HFF-Myc (cell line): ENCODE results near the gene ACMSD.
"Not testable (repeated sequence)": the region's sequence is repeated elsewhere in the genome, so short reads cannot be mapped to it uniquely, and the experiment has no call there.

Experiments used
- DNase-seq: peaks from one replicate; pipeline ENCODE4 v3.0.0-alpha.2; 2011; ENCODE audit warnings: low read depth; ENCODE audit errors: extremely low read depth
- H3K4me3 ChIP-seq: replicated peaks from 2 replicates; pipeline ENCODE4 v1.5.1; 2011; ENCODE audit warnings: low read depth, mild to moderate bottlenecking, control low read depth, low read length
- TF ChIP-seq, protein P1 (sequence below): IDR thresholded peaks from 2 replicates; pipeline ENCODE4 v1.5.1; 2012; ENCODE audit warnings: mild to moderate bottlenecking, low read depth, low read length, control low read depth; ENCODE audit errors: missing control alignments

The ACMSD gene

DNA sequence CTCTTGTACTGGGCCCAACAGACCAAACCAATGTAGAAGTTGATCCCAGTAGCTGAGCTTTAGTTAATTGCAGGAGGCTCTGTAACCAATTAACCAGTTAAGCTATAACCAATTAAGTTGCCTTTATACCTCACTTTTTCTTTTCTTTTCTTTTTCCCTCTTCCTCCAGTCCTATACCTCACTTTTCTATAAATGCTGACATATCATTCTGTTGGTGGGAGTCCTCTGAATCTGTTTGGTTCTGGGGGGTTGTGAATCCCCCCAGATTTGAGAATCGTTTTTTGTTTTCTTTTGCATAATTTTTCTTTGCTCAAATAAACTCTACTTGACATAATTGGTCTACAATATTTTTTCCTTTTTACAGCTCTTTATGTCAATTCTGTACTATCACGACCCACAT lies 38.1 kb upstream of the ACMSD start:
- DNase-seq, result no peak
- no peak overlapping the region for H3K4me3 ChIP-seq
- TF ChIP-seq, protein P1, sequence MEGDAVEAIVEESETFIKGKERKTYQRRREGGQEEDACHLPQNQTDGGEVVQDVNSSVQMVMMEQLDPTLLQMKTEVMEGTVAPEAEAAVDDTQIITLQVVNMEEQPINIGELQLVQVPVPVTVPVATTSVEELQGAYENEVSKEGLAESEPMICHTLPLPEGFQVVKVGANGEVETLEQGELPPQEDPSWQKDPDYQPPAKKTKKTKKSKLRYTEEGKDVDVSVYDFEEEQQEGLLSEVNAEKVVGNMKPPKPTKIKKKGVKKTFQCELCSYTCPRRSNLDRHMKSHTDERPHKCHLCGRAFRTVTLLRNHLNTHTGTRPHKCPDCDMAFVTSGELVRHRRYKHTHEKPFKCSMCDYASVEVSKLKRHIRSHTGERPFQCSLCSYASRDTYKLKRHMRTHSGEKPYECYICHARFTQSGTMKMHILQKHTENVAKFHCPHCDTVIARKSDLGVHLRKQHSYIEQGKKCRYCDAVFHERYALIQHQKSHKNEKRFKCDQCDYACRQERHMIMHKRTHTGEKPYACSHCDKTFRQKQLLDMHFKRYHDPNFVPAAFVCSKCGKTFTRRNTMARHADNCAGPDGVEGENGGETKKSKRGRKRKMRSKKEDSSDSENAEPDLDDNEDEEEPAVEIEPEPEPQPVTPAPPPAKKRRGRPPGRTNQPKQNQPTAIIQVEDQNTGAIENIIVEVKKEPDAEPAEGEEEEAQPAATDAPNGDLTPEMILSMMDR, result no peak

- not testable (repeated sequence) for H3K4me3 ChIP-seq, DNase-seq
Observed at GRCh38 chr2:134803609-134804405, 34.6 kb upstream of the ACMSD start.

DNA sequence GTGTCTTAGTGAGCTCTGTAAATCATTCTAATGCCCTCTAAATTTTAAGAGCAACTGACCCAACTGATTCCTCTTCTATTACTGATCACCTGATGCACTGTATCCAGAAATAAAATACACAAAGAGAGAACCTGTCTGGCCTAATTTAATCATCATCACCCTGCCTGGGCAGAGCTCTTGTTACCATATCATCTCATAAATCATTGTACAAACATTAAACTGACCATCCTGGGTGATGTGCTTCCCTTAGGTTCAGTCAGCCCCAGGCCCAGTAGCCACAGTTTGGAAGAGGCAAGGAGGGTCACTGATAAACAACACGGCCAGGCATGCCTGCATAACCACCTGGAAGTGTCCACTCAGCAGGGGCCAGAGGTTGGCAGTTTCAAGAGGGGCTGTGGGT lies 22.7 kb upstream of the ACMSD start:
- DNase-seq, result no peak
- TF ChIP-seq, protein P1, result no peak
- no peak overlapping the region for H3K4me3 ChIP-seq

GRCh38 chr2:134818321-134818720 lies 20.1 kb upstream of the ACMSD start:
- TF ChIP-seq, protein P1, result no peak
- no peak for DNase-seq
- no peak overlapping the region for H3K4me3 ChIP-seq

DNA sequence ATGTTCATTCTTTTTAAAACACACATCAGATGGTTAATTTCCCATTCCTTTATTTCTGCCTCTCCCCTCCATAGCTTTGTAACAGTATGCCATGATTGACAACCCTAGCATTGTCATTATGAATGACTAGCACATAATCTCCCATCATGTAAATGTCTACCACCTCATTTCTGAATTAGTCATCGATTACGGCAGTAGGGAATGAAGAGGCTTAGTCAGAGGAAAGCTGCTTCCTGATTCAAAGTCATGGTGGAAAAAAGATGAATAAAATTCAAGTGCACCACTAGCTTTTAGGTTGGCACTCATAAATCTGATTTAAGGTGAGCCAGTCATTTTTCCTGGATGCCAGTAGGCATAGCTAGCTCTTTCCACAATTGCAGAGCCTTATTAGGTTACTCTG lies 19.1 kb upstream of the ACMSD start:
- DNase-seq, result no peak
- TF ChIP-seq, protein P1, result no peak
- no peak overlapping the region for H3K4me3 ChIP-seq

GRCh38 chr2:134823431-134823830 lies 15.0 kb upstream of the ACMSD start:
- DNase-seq, result no peak
- TF ChIP-seq, protein P1, result no peak
- H3K4me3 ChIP-seq, result no peak overlapping the region

GRCh38 chr2:134823832-134824231 lies 14.6 kb upstream of the ACMSD start:
- DNase-seq, result no peak
- TF ChIP-seq, protein P1, result no peak
- H3K4me3 ChIP-seq, result no peak overlapping the region

DNA sequence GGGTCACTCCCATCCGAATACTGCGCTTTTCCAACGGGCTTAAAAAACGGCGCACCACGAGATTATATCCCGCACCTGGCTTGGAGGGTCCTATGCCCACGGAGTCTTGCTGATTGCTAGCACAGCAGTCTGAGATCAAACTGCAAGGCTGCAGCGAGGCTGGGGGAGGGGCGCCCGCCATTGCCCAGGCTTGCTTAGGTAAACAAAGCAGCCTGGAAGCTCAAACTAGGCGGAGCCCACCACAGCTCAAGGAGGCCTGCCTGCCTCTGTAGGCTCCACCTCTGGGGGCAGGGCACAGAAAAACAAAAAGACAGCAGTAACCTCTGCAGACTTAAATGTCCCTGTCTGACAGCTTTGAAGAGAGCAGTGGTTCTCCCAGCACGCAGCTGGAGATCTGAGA lies 12.7 kb upstream of the ACMSD start:
- H3K4me3 ChIP-seq, DNase-seq: not testable (repeated sequence)
